PC-3 (cell line): Measurements from ENCODE around the gene SEC31B.

Experiments
- CTCF ChIP-seq: fragments of 300-600 bp; sonication (generic); conservative IDR thresholded peaks from 2 replicates; pipeline ENCODE4 v1.5.1; 2017; ENCODE audit warnings: antibody characterized with exemption, low read depth, mild to moderate bottlenecking, low read length
- EZH2 ChIP-seq: fragments of 300-600 bp; sonication (generic); IDR thresholded peaks from one replicate; pipeline ENCODE4 v1.6.1; 2017; ENCODE audit warnings: antibody characterized with exemption, mild to moderate bottlenecking, low read length; ENCODE audit not compliant: unreplicated experiment

GRCh38 chr10:100442548-100442947, 77.1 kb downstream of the SEC31B start:
- no peak for TF ChIP-seq CTCF
- TF ChIP-seq EZH2 = no peak
